Measurements from ENCODE around the gene ARHGAP15.

DNA sequence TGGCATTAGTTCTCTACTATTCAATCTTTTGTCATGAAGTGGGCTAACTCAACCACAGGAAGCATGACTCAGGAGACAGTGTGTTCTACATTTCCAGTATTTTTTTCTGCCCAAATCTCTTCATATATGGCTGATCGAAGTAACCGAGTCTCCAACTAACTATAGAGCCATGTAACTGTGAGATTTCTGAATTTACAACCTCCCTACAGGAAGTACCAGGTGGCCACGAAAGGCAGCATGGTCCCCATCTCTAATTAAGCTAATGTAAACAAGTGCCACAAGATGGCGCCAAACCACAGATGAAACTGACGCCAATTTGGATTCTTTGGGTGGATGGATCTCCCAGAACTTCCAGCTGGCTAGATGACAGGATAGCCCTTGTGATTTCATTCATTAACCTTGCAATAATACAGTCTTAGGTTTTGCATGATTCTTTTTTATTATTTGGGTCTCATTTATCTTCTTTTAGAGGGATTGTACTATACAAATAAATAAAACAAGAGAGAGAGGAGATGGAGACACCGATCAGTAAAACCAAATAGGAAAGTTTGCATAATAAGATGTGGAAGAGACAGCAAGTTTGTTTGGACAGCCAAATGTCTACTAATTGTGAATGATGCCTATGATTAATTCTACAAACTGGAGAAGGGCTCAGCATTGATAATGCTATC is 18.3 kb upstream of the ARHGAP15 start:
- peak; percentile 33 to 83 (median 77) for TF ChIP-seq CTCF (IDR thresholded peaks at IDR 0.05 in 8 of 11, conservative IDR thresholded peaks at IDR 0.05 in 3 of 11)
- no peak for TF ChIP-seq POLR2A (IDR thresholded peaks at IDR 0.05)

Measured in spleen (tissue), 7 donors.